HepG2 (cell line): ENCODE data around the gene RPH3AL. TPM values are rescaled to one million over a fixed set of nuclear protein-coding genes. Genes with fewer than 3 reads are reported as not detected.

Experiments
- ARNT2 ChIP-seq: sonication (generic); formaldehyde crosslinking; IDR thresholded peaks from 2 replicates; pipeline ENCODE4 v1.8.0; 2022; ENCODE audit warnings: mild to moderate bottlenecking, low read depth, missing genetic modification reagents, moderate library complexity
- ATAD3A ChIP-seq: sonication (generic); formaldehyde crosslinking; IDR thresholded peaks from 2 replicates; pipeline ENCODE4 v1.4.0; 2020; ENCODE audit warnings: missing genetic modification reagents
- ATF2 ChIP-seq: sonication (generic); formaldehyde crosslinking; IDR thresholded peaks from 2 replicates; pipeline ENCODE4 v1.4.0; 2020; ENCODE audit warnings: missing genetic modification reagents
- FLYWCH1 ChIP-seq: sonication (generic); formaldehyde crosslinking; IDR thresholded peaks from 2 replicates; pipeline ENCODE4 v1.8.1; 2023; ENCODE audit warnings: mild to moderate bottlenecking, missing genetic modification reagents
- GLMP ChIP-seq: sonication (generic); formaldehyde crosslinking; IDR thresholded peaks from 2 replicates; pipeline ENCODE4 v1.9.0; 2021; ENCODE audit warnings: missing genetic modification reagents, mild to moderate bottlenecking, borderline replicate concordance
- GRHL1 ChIP-seq: sonication (generic); formaldehyde crosslinking; conservative IDR thresholded peaks from 2 replicates; pipeline ENCODE4 v1.8.0; 2022; ENCODE audit warnings: missing genetic modification reagents
- HCFC1 ChIP-seq: fragments of 150-350 bp; IDR thresholded peaks from 2 replicates; pipeline ENCODE4 v1.6.1; 2014; ENCODE audit warnings: low read depth, low read length
- NFYB ChIP-seq: sonication (generic); formaldehyde crosslinking; IDR thresholded peaks from 2 replicates; pipeline ENCODE4 v1.4.0; 2020; ENCODE audit warnings: missing genetic modification reagents
- ONECUT2 ChIP-seq: sonication (generic); formaldehyde crosslinking; IDR thresholded peaks from 2 replicates; pipeline ENCODE4 v1.4.0; 2020; ENCODE audit warnings: missing genetic modification reagents
- REL ChIP-seq: sonication (generic); formaldehyde crosslinking; conservative IDR thresholded peaks from 2 replicates; pipeline ENCODE4 v1.8.0; 2022; ENCODE audit warnings: mild to moderate bottlenecking, missing genetic modification reagents, moderate library complexity
- SP140L ChIP-seq: sonication (generic); formaldehyde crosslinking; IDR thresholded peaks from 2 replicates; pipeline ENCODE4 v1.4.0; 2020; ENCODE audit warnings: missing genetic modification reagents, borderline replicate concordance
- ZBTB8A ChIP-seq: sonication (generic); formaldehyde crosslinking; IDR thresholded peaks from 2 replicates; pipeline ENCODE4 v1.4.0; 2020; ENCODE audit warnings: mild to moderate bottlenecking, low read depth, missing genetic modification reagents, borderline replicate concordance
- ZNF205 ChIP-seq: IDR thresholded peaks from 2 replicates; pipeline ENCODE4 v1.6.1; 2018; ENCODE audit warnings: missing biosample characterization, missing genetic modification reagents
- ZNF337 ChIP-seq: sonication (generic); formaldehyde crosslinking; IDR thresholded peaks from 2 replicates; pipeline ENCODE4 v1.5.1; 2020; ENCODE audit warnings: missing genetic modification reagents, low read depth, mild to moderate bottlenecking, borderline replicate concordance
- ZNF563 ChIP-seq: sonication (generic); formaldehyde crosslinking; IDR thresholded peaks from 2 replicates; pipeline ENCODE4 v1.8.0; 2022; ENCODE audit warnings: mild to moderate bottlenecking, moderate library complexity, missing genetic modification reagents
- ZNF784 ChIP-seq: sonication (generic); formaldehyde crosslinking; IDR thresholded peaks from 2 replicates; pipeline ENCODE4 v1.5.1; 2020; ENCODE audit warnings: missing genetic modification reagents, mild to moderate bottlenecking, borderline replicate concordance
- ZNF83 ChIP-seq: sonication (generic); formaldehyde crosslinking; IDR thresholded peaks from 2 replicates; pipeline ENCODE4 v1.4.0; 2020; ENCODE audit warnings: missing genetic modification reagents, mild to moderate bottlenecking, borderline replicate concordance
- polyA plus RNA-seq, 8 experiments: library from polyadenylated mRNA; depleted of rRNA in 3 of 8; stranded (reverse) in 7 of 8; unstranded in 1 of 8; fragments of >200 nt; fragmentation: Illumina TruSeq in 4 of 8; extraction: Trizol in 4 of 8; gene quantifications; 2 replicates each; pipeline versions ENCODE4 v1.2.1 to v1.2.3, GENCODE V29; 2011 to 2016; ENCODE audit warnings: low read depth in 4 of 8, missing spikeins in 1 of 8, mixed read lengths in 1 of 8; ENCODE audit not compliant: insufficient read depth in 1 of 8
- total RNA-seq, 5 experiments: library from RNA; depleted of rRNA; stranded (reverse); fragments of >200 nt; fragmentation: Illumina TruSeq; extraction: Trizol; gene quantifications; 2 replicates each; pipeline ENCODE4 v1.2.3, GENCODE V29; 2016; ENCODE audit warnings: low read depth in 1 of 5
- TF ChIP-seq, protein P1 (sequence below): sonication (generic); formaldehyde crosslinking; IDR thresholded peaks from 2 replicates; pipeline ENCODE4 v1.4.0; 2020; ENCODE audit warnings: mild to moderate bottlenecking, missing genetic modification reagents
- TF ChIP-seq, protein P2 (sequence below): sonication (generic); formaldehyde crosslinking; IDR thresholded peaks from 2 replicates; pipeline ENCODE4 v1.4.0; 2020; ENCODE audit warnings: missing genetic modification reagents

The RPH3AL gene
- total and polyA plus RNA-seq, 2 of the 13 experiments (the other 11 are each of a cell fraction or from before 2014, with no cell fraction given) = 7.8 to 16.4 TPM

DNA sequence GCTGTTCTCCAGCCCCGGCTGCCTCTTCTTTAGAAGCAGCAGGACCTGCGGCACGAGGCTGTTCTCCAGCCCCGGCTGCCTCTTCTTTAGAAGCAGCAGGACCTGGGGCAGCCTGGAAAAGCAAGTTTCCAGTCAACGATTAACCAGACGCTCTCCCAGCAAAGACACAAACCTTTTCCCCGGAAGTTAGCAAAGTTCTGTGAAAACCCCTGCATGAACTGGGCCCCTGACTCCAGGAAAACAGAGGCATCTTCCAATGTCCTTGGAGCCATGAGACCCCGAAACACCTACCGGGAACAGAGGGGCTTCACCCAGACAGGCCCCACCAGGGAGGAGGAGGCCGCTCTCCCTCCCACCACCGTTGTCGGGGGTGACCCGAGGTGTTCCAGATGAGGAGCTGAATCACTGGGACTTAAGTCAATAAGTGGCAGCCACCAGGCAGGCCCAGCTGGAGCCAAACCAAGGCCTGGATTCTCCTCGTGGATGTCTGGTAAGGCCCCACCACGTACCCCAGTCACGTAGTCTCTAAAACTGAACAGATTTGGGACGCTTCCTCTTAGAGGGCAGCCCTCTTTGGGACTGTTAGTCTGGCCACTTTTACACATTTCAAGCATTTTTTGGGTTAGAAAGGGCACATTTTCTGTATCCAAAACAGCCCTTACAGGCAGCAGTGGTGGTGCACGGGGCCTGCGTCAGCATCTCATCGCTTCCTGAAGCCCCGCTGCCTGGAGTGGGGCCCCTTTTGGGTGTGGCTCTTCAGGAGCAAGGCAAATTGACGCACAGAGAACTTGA is at the start of gene RPH3AL (continued):
- TF ChIP-seq REL (CRISPR knock-in tag) (0 out of 2 replicates have a peak, but pooled peaks have one; percentile 26), ONECUT2 (peak; percentile 30; the same call in 1 of the 2 replicates), HCFC1 (no peak), ATF2 (CRISPR knock-in tag) (no peak), ATAD3A (CRISPR knock-in tag) (no peak), ZNF563 (CRISPR knock-in tag) (peak; percentile 59; the same call in 1 of the 2 replicates), GLMP (CRISPR knock-in tag) (no peak), ZNF83 (CRISPR knock-in tag) (peak; percentile 69; the same call in 1 of the 2 replicates), ZNF784 (CRISPR knock-in tag) (peak; percentile 75; the same call in 1 of the 2 replicates), ZNF205 (no peak; the same call in 1 of the 2 replicates), ZNF337 (CRISPR knock-in tag) (no peak), ARNT2 (CRISPR knock-in tag) (peak; percentile 4), SP140L (CRISPR knock-in tag) (no peak), GRHL1 (CRISPR knock-in tag) (no peak), FLYWCH1 (0 out of 2 replicates have a peak, but pooled peaks have one; percentile 84), ZBTB8A (CRISPR knock-in tag) (no peak), NFYB (CRISPR knock-in tag) (no peak)
- TF ChIP-seq, protein P1, sequence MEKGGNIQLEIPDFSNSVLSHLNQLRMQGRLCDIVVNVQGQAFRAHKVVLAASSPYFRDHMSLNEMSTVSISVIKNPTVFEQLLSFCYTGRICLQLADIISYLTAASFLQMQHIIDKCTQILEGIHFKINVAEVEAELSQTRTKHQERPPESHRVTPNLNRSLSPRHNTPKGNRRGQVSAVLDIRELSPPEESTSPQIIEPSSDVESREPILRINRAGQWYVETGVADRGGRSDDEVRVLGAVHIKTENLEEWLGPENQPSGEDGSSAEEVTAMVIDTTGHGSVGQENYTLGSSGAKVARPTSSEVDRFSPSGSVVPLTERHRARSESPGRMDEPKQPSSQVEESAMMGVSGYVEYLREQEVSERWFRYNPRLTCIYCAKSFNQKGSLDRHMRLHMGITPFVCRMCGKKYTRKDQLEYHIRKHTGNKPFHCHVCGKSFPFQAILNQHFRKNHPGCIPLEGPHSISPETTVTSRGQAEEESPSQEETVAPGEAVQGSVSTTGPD (CRISPR knock-in tag) = no peak; the same call in none of the 2 replicates
- TF ChIP-seq, protein P2, sequence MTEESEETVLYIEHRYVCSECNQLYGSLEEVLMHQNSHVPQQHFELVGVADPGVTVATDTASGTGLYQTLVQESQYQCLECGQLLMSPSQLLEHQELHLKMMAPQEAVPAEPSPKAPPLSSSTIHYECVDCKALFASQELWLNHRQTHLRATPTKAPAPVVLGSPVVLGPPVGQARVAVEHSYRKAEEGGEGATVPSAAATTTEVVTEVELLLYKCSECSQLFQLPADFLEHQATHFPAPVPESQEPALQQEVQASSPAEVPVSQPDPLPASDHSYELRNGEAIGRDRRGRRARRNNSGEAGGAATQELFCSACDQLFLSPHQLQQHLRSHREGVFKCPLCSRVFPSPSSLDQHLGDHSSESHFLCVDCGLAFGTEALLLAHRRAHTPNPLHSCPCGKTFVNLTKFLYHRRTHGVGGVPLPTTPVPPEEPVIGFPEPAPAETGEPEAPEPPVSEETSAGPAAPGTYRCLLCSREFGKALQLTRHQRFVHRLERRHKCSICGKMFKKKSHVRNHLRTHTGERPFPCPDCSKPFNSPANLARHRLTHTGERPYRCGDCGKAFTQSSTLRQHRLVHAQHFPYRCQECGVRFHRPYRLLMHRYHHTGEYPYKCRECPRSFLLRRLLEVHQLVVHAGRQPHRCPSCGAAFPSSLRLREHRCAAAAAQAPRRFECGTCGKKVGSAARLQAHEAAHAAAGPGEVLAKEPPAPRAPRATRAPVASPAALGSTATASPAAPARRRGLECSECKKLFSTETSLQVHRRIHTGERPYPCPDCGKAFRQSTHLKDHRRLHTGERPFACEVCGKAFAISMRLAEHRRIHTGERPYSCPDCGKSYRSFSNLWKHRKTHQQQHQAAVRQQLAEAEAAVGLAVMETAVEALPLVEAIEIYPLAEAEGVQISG (CRISPR knock-in tag) = peak; percentile 56; the same call in 1 of the 2 replicates
